Fibroblast of the aortic adventitia (primary cell): ENCODE measurements around the gene PEX10. TPM values are rescaled to one million over a fixed set of nuclear protein-coding genes. Genes with fewer than 3 reads are reported as not detected.
"Not testable (repeated sequence)": the region's sequence is repeated elsewhere in the genome, so short reads cannot be mapped to it uniquely, and the experiment has no call there.

Source experiments
- DNase-seq: peaks from one replicate; pipeline ENCODE4 v3.0.0-alpha.2; 2010; ENCODE audit warnings: low read depth
- H3K4me3 ChIP-seq: 2 replicates; pipeline ENCODE4 v1.5.1; 2011; ENCODE audit warnings: low read depth, mild to moderate bottlenecking, control low read depth, low read length, moderate library complexity
- total RNA-seq: library from RNA; depleted of rRNA; stranded (reverse); fragments of >200 nt; gene quantifications from 2 replicates; pipeline ENCODE4 v1.2.3, GENCODE V29; 2012; ENCODE audit warnings: low replicate concordance
- TF ChIP-seq, protein P1 (sequence below): IDR thresholded peaks from 2 replicates; pipeline ENCODE4 v1.5.1; 2011; ENCODE audit warnings: mild to moderate bottlenecking, low read length, control low read depth, inconsistent platforms; ENCODE audit not compliant: insufficient read depth

Gene PEX10
- 12.8 and 24.9 TPM in 2 replicates for total RNA-seq

- peak; percentile 89 for DNase-seq
- TF ChIP-seq, protein P1, sequence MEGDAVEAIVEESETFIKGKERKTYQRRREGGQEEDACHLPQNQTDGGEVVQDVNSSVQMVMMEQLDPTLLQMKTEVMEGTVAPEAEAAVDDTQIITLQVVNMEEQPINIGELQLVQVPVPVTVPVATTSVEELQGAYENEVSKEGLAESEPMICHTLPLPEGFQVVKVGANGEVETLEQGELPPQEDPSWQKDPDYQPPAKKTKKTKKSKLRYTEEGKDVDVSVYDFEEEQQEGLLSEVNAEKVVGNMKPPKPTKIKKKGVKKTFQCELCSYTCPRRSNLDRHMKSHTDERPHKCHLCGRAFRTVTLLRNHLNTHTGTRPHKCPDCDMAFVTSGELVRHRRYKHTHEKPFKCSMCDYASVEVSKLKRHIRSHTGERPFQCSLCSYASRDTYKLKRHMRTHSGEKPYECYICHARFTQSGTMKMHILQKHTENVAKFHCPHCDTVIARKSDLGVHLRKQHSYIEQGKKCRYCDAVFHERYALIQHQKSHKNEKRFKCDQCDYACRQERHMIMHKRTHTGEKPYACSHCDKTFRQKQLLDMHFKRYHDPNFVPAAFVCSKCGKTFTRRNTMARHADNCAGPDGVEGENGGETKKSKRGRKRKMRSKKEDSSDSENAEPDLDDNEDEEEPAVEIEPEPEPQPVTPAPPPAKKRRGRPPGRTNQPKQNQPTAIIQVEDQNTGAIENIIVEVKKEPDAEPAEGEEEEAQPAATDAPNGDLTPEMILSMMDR: no peak
- H3K4me3 ChIP-seq: peak within 1 kb of the TSS; percentile 90
Observed at GRCh38 chr1:2412395-2412772, at the start of gene PEX10. Gene PEX10 (minus strand): TSS chr1:2412564. CDS start chr1:2412502, 62 bp downstream.

- no peak overlapping the region for H3K4me3 ChIP-seq
- TF ChIP-seq, protein P1: no peak
- DNase-seq: no peak
Observed at GRCh38 chr1:2460996-2461751, 48.8 kb upstream of the PEX10 start.

- DNase-seq: no peak
- H3K4me3 ChIP-seq: no peak overlapping the region
- TF ChIP-seq, protein P1: no peak
Observed at GRCh38 chr1:2460203-2460602, 47.8 kb upstream of the PEX10 start.

DNA sequence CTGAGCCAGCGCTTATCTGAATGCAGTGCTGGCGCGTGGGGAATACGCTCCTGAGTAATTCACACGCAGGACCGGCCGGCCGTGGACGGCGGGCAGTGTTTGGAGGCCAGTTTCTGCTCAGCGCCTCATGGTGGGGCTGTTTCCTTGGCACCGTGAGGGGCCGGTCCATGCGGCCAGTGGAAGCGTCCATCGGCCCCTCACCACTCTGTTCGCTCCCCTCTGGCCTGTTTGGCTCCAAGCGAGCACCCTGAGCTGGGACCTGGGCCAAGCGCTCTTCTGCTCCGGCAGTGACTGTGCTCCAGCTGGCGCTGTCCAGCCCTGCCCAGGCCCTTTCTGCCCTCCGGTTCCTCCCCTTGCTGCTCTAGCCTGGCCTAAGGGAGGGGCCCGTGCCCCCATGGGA, 47.4 kb upstream of the PEX10 start:
- DNase-seq: peak; percentile 34
- no peak overlapping the region for H3K4me3 ChIP-seq
- TF ChIP-seq, protein P1: peak; percentile 28

GRCh38 chr1:2459102-2459753, 46.9 kb upstream of the PEX10 start:
- DNase-seq, H3K4me3 ChIP-seq: not testable (repeated sequence)

GRCh38 chr1:2458687-2459086, 46.3 kb upstream of the PEX10 start:
- TF ChIP-seq, protein P1: no peak
- DNase-seq: no peak
- no peak overlapping the region for H3K4me3 ChIP-seq

GRCh38 chr1:2457444-2457843, 45.1 kb upstream of the PEX10 start:
- no peak for DNase-seq
- H3K4me3 ChIP-seq: no peak overlapping the region
- TF ChIP-seq, protein P1: no peak
